Mesenchymal stem cell (in vitro differentiated cells and primary cell): ENCODE results near the gene FAM163A.

Experiments
- DNase-seq: peaks from one replicate; pipeline ENCODE4 v3.0.0-alpha.2; 2013
- H2AFZ ChIP-seq: one replicate; pipeline ENCODE4 v1.6.1; 2013; ENCODE audit warnings: low read depth, mild to moderate bottlenecking, control low read depth, inconsistent platforms, low read length, moderate library complexity
- H2AK5ac ChIP-seq: 2 replicates; pipeline ENCODE4 v1.6.1; 2013; ENCODE audit warnings: low read length, moderate library complexity, mild to moderate bottlenecking, inconsistent platforms; ENCODE audit not compliant: severe bottlenecking
- H2BK120ac ChIP-seq: one replicate; pipeline ENCODE4 v1.6.1; 2013; ENCODE audit warnings: low read depth, mild to moderate bottlenecking, inconsistent platforms, low read length, moderate library complexity
- H2BK12ac ChIP-seq, 2 experiments: one replicate each; pipeline ENCODE4 v1.6.1; 2013; ENCODE audit warnings: inconsistent platforms in 2 of 2, low read length in 2 of 2, mild to moderate bottlenecking in 2 of 2, moderate library complexity in 2 of 2, control low read depth in 1 of 2
- H2BK15ac ChIP-seq: one replicate; pipeline ENCODE4 v1.6.1; 2013; ENCODE audit warnings: mild to moderate bottlenecking, low read depth, inconsistent platforms; ENCODE audit not compliant: poor library complexity, severe bottlenecking
- H2BK5ac ChIP-seq: 2 replicates; pipeline ENCODE4 v1.6.1; 2013; ENCODE audit warnings: low read depth, mild to moderate bottlenecking, low read length, control low read depth, inconsistent platforms; ENCODE audit not compliant: poor library complexity, severe bottlenecking
- H3K14ac ChIP-seq, 2 experiments: one replicate each; pipeline ENCODE4 v1.6.1; 2013; ENCODE audit warnings: inconsistent platforms in 2 of 2, low read length in 2 of 2, control low read depth in 1 of 2, mild to moderate bottlenecking in 1 of 2, moderate library complexity in 1 of 2
- H3K18ac ChIP-seq, 2 experiments: one replicate each; pipeline ENCODE4 v1.6.1; 2013; ENCODE audit warnings: inconsistent platforms in 2 of 2, low read length in 2 of 2, control low read depth in 1 of 2, low read depth in 1 of 2, mild to moderate bottlenecking in 1 of 2
- H3K23ac ChIP-seq, 2 experiments: one replicate each; pipeline ENCODE4 v1.6.1; 2013; ENCODE audit warnings: inconsistent platforms in 2 of 2, low read length in 2 of 2, mild to moderate bottlenecking in 2 of 2, moderate library complexity in 2 of 2, control low read depth in 1 of 2
- H3K27ac ChIP-seq: 2 replicates; pipeline ENCODE4 v1.5.1; 2013; ENCODE audit warnings: mild to moderate bottlenecking, moderate library complexity, low read length, control low read depth, inconsistent platforms; ENCODE audit not compliant: poor library complexity, severe bottlenecking
- H3K27me3 ChIP-seq, 2 experiments: 2 replicates each; pipeline versions ENCODE4 v1.6.1 to v1.7.0; 2013; ENCODE audit warnings: low read length in 2 of 2, mild to moderate bottlenecking in 2 of 2, moderate library complexity in 2 of 2, control low read depth in 1 of 2, inconsistent platforms in 1 of 2; ENCODE audit not compliant: control insufficient read depth in 1 of 2, insufficient read depth in 1 of 2
- H3K36me3 ChIP-seq, 2 experiments: 2 replicates each; pipeline versions ENCODE4 v1.6.1 to v1.7.0; 2013; ENCODE audit warnings: low read length in 2 of 2, control low read depth in 1 of 2, inconsistent platforms in 1 of 2, low read depth in 1 of 2, mild to moderate bottlenecking in 1 of 2; ENCODE audit not compliant: insufficient read depth in 2 of 2, control insufficient read depth in 1 of 2
- H3K4ac ChIP-seq, 2 experiments: one replicate each; pipeline ENCODE4 v1.6.1; 2013; ENCODE audit warnings: inconsistent platforms in 2 of 2, low read length in 2 of 2, mild to moderate bottlenecking in 2 of 2, moderate library complexity in 2 of 2, control low read depth in 1 of 2, low read depth in 1 of 2
- H3K4me1 ChIP-seq: 2 replicates; pipeline ENCODE4 v1.6.1; 2013; ENCODE audit warnings: low read depth, low read length, control low read depth; ENCODE audit not compliant: control insufficient read depth, insufficient read depth
- H3K4me2 ChIP-seq: 2 replicates; pipeline ENCODE4 v1.6.1; 2013; ENCODE audit warnings: low read length, mild to moderate bottlenecking, inconsistent platforms; ENCODE audit not compliant: poor library complexity, severe bottlenecking
- H3K4me3 ChIP-seq, 2 experiments: 2 replicates each; pipeline versions ENCODE4 v1.5.1 to v1.7.0; 2013; ENCODE audit warnings: low read length in 2 of 2, mild to moderate bottlenecking in 2 of 2, control low read depth in 1 of 2, low read depth in 1 of 2; ENCODE audit not compliant: insufficient read depth in 1 of 2
- H3K79me1 ChIP-seq: replicated peaks from 2 replicates; pipeline ENCODE4 v1.6.1; 2013; ENCODE audit warnings: mild to moderate bottlenecking, control low read depth, low read length, inconsistent platforms; ENCODE audit not compliant: poor library complexity, severe bottlenecking
- H3K9ac ChIP-seq: 2 replicates; pipeline ENCODE4 v1.7.0; 2013; ENCODE audit warnings: mild to moderate bottlenecking, low read length, moderate library complexity
- H3K9me3 ChIP-seq: 2 replicates; pipeline ENCODE4 v1.7.0; 2013; ENCODE audit warnings: mild to moderate bottlenecking, low read length; ENCODE audit not compliant: control insufficient read depth
- H4K8ac ChIP-seq: one replicate; pipeline ENCODE4 v1.6.1; 2013; ENCODE audit warnings: inconsistent platforms, mild to moderate bottlenecking, low read length, moderate library complexity
- H4K91ac ChIP-seq: one replicate; pipeline ENCODE4 v1.6.1; 2013; ENCODE audit warnings: mild to moderate bottlenecking, low read length, inconsistent platforms
- WGBS: methylation state at CpG from one replicate; pipeline ENCODE4 v1.1.7; 2013; ENCODE audit warnings: mixed read lengths; 5-methylcytosine and 5-hydroxymethylcytosine counted together

Gene FAM163A

GRCh38 chr1:179760521-179760920, 17.4 kb downstream of the FAM163A start:
- H2BK120ac ChIP-seq = no peak overlapping the region
- no peak overlapping the region for H4K8ac ChIP-seq
- H3K4ac ChIP-seq = no peak overlapping the region
- no peak overlapping the region for H2BK5ac ChIP-seq
- no peak overlapping the region for H3K4me2 ChIP-seq
- H3K36me3 ChIP-seq = no peaks in the 10 kb centered on the region
- H3K4me3 ChIP-seq = no peak overlapping the region
- no peaks in the 10 kb centered on the region for H3K4me1 ChIP-seq
- peaks cover 25 to 65% of the 10 kb centered on the region in 2 experiments for H3K27me3 ChIP-seq
- H2AFZ ChIP-seq = no peak overlapping the region
- no peak overlapping the region for H2AK5ac ChIP-seq
- no peak overlapping the region for H3K18ac ChIP-seq
- no peak overlapping the region for H3K23ac ChIP-seq
- H3K27ac ChIP-seq = no peak overlapping the region
- 76% methylated on average over 2 of the region's 2 CpGs for WGBS
- DNase-seq = no peak
- no peak overlapping the region for H2BK12ac ChIP-seq
- H4K91ac ChIP-seq = no peak overlapping the region
- H3K9ac ChIP-seq = no peak overlapping the region
- H3K9me3 ChIP-seq = peaks cover 6% of the 10 kb centered on the region
- H2BK15ac ChIP-seq = no peak overlapping the region
- H3K79me1 ChIP-seq = no peaks in the 10 kb centered on the region
- no peak overlapping the region for H3K14ac ChIP-seq

- Histone ChIP-seq H3K79me1 (no peaks in the 10 kb centered on the region), H3K4me3 (no peak overlapping the region), H3K9ac (no peak overlapping the region), H2BK12ac (no peak overlapping the region), H2AK5ac (no peak overlapping the region), H3K4ac (no peak overlapping the region), H2AFZ (no peak overlapping the region), H3K27me3 (peaks cover 25 to 62% of the 10 kb centered on the region in 2 experiments), H3K18ac (no peak overlapping the region), H2BK5ac (no peak overlapping the region), H3K36me3 (no peaks in the 10 kb centered on the region), H2BK15ac (no peak overlapping the region), H3K23ac (no peak overlapping the region), H3K4me2 (no peak overlapping the region), H3K9me3 (peaks cover 6% of the 10 kb centered on the region), H3K27ac (no peak overlapping the region), H4K91ac (no peak overlapping the region), H4K8ac (no peak overlapping the region), H3K14ac (no peak overlapping the region), H3K4me1 (no peaks in the 10 kb centered on the region), H2BK120ac (no peak overlapping the region)
- DNase-seq = no peak
- 61% methylated on average over 6 of the region's 8 CpGs for WGBS
Measured at GRCh38 chr1:179761296-179761695, 18.2 kb downstream of the FAM163A start.

GRCh38 chr1:179761846-179762640, 19.0 kb downstream of the FAM163A start:
- Histone ChIP-seq H2BK12ac (no peak overlapping the region), H3K14ac (no peak overlapping the region), H3K36me3 (no peaks in the 10 kb centered on the region), H2BK15ac (no peak overlapping the region), H3K18ac (no peak overlapping the region), H3K79me1 (no peaks in the 10 kb centered on the region), H4K91ac (no peak overlapping the region), H3K9ac (no peak overlapping the region), H3K9me3 (peaks cover 6% of the 10 kb centered on the region), H3K23ac (no peak overlapping the region), H3K4me2 (no peak overlapping the region), H2BK120ac (no peak overlapping the region), H2AK5ac (no peak overlapping the region), H3K27ac (no peak overlapping the region), H3K4ac (no peak overlapping the region), H3K4me3 (no peak overlapping the region), H3K27me3 (peaks cover 20 to 54% of the 10 kb centered on the region in 2 experiments), H4K8ac (no peak overlapping the region), H3K4me1 (no peaks in the 10 kb centered on the region), H2BK5ac (no peak overlapping the region), H2AFZ (no peak overlapping the region)
- 80% methylated on average over 5 of the region's 6 CpGs for WGBS
- no peak for DNase-seq

GRCh38 chr1:179767177-179767581, 24.1 kb downstream of the FAM163A start:
- Histone ChIP-seq H3K18ac (no peak overlapping the region), H2BK5ac (no peak overlapping the region), H3K9me3 (peaks cover 9% of the 10 kb centered on the region), H2BK12ac (no peak overlapping the region), H3K4me1 (no peaks in the 10 kb centered on the region), H3K27me3 (peaks cover 7 to 30% of the 10 kb centered on the region in 2 experiments), H2BK15ac (no peak overlapping the region), H3K36me3 (no peaks in the 10 kb centered on the region), H3K79me1 (no peaks in the 10 kb centered on the region), H3K27ac (no peak overlapping the region), H3K4ac (no peak overlapping the region), H4K91ac (no peak overlapping the region), H3K4me3 (no peak overlapping the region), H2BK120ac (no peak overlapping the region), H3K14ac (no peak overlapping the region), H4K8ac (no peak overlapping the region), H2AK5ac (no peak overlapping the region), H3K9ac (no peak overlapping the region), H3K23ac (no peak overlapping the region), H3K4me2 (no peak overlapping the region), H2AFZ (no peak overlapping the region)
- WGBS = 81% methylated on average over 5 of the region's 5 CpGs
- DNase-seq = no peak
